ENCODE measurements around the gene DEGS1.

The DEGS1 gene

DNA sequence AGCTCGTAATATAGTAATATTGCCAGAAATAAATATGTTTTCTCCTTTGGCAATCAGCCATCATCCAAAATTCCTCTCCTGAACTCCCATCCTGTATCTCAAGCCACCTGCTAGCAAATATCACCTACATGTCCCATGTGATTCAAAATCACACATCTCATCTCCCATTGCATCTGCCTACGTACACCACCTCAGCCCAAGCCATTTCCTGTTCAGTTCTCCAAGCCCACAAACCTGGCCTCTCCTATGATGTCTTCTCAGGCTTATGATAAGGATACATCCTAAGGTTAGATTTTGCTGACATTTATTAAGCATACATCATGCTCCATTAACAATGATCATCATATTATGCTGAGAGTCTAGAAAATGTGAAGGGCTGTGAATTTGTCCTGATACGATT lies 31.9 kb upstream of the DEGS1 start:
- in situ Hi-C loops (cut with MboI; ENCODE audit: low sequenced_read_pairs, unreplicated experiment) = no loop called here
- TF ChIP-seq CTCF (IDR thresholded peaks at IDR 0.05; ENCODE audit: borderline replicate concordance, control extremely low read depth, extremely low read depth, insufficient read depth, missing control alignments) = no peak
- no peak for DNase-seq (ENCODE audit: low spot score)

DNA sequence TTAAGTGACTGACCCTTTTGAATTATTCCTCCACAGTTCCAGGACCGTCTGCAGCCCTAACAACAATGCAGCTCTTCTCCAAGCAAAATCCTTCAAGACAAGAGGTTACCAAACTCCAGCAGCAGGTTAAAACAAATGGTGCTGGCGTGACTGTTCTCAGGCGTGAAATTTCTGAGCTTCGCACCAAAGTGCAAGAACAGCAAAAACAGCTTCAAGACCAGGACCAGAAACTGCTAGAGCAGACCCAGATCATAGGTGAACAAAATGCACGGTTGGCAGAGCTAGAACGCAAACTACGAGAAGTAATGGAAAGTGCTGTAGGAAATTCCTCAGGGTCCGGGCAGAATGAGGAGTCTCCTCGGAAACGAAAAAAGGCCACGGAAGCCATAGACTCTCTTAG lies 25.7 kb upstream of the DEGS1 start:
- in situ Hi-C loops (cut with MboI; ENCODE audit: low sequenced_read_pairs, unreplicated experiment) = no loop called here
- TF ChIP-seq CTCF (IDR thresholded peaks at IDR 0.05; ENCODE audit: borderline replicate concordance, control extremely low read depth, extremely low read depth, insufficient read depth, missing control alignments) = no peak
- no peak for DNase-seq (ENCODE audit: low spot score)

- in situ Hi-C loops (cut with MboI; ENCODE audit: low sequenced_read_pairs, unreplicated experiment) = no loop called here
- DNase-seq (ENCODE audit: low spot score) = no peak
- TF ChIP-seq CTCF (IDR thresholded peaks at IDR 0.05; ENCODE audit: borderline replicate concordance, control extremely low read depth, extremely low read depth, insufficient read depth, missing control alignments) = no peak
These were observed 23.5 kb upstream of the DEGS1 start for GRCh38 chr1:224159541-224159940.

DNA sequence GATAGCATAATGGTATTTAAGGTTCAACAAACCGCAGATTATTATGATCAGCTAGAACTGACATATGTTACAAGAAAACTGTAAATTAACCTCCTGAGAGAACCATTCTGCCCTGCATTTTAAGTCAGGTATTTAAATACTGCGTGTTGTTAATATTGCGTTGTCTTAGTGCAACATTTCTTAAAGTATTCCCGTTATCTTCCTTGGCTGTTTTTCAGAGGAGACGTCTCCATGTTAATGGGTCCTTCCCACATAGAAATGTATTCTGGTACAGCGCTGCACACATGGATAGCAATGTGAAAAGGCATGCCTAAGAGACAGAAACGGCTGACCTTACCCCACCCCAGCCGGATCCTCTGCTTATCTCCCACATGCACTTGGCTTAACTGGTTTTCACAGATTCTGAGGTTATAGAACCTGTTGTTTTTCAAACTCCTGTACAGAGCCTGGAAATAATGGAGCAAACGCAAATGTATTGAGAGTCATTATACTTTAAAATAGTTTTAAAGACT lies 22.8 kb upstream of the DEGS1 start:
- no peak for TF ChIP-seq CTCF (IDR thresholded peaks at IDR 0.05; ENCODE audit: borderline replicate concordance, control extremely low read depth, extremely low read depth, insufficient read depth, missing control alignments)
- in situ Hi-C loops (cut with MboI; ENCODE audit: low sequenced_read_pairs, unreplicated experiment) = no loop called here
- DNase-seq (ENCODE audit: low spot score) = no peak

DNA sequence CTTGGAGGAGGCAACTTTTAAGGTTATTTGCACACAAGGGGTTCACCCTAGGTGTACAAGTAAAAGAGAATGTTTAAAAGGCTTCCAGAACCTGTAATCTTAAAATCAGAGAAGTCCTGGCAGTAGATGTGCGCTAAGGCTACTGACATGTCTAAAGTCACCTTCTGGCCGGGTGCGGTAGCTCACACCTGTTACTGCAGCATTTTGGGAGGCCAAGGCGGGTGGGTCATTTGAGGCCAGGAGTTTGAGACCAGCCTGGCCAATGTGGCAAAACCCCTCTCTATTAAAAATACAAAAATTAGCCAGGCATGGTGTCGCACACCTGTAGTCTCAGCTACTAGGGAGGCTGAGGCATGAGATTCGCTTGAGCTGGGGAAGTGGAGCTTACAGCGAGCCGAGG lies 20.3 kb upstream of the DEGS1 start:
- no peak for TF ChIP-seq CTCF (IDR thresholded peaks at IDR 0.05; ENCODE audit: borderline replicate concordance, control extremely low read depth, extremely low read depth, insufficient read depth, missing control alignments)
- in situ Hi-C loops (cut with MboI; ENCODE audit: low sequenced_read_pairs, unreplicated experiment) = no loop called here

GRCh38 chr1:224163311-224163710 lies 19.7 kb upstream of the DEGS1 start:
- no peak for TF ChIP-seq CTCF (IDR thresholded peaks at IDR 0.05; ENCODE audit: borderline replicate concordance, control extremely low read depth, extremely low read depth, insufficient read depth, missing control alignments)
- no peak for DNase-seq (ENCODE audit: low spot score)
- in situ Hi-C loops (cut with MboI; ENCODE audit: low sequenced_read_pairs, unreplicated experiment) = no loop called here

More for the DNA sequence above, 20.3 kb upstream of the DEGS1 start:
- DNase-seq (ENCODE audit: low spot score) = no peak
